Measurements from ENCODE around the gene FGD3.

DNA sequence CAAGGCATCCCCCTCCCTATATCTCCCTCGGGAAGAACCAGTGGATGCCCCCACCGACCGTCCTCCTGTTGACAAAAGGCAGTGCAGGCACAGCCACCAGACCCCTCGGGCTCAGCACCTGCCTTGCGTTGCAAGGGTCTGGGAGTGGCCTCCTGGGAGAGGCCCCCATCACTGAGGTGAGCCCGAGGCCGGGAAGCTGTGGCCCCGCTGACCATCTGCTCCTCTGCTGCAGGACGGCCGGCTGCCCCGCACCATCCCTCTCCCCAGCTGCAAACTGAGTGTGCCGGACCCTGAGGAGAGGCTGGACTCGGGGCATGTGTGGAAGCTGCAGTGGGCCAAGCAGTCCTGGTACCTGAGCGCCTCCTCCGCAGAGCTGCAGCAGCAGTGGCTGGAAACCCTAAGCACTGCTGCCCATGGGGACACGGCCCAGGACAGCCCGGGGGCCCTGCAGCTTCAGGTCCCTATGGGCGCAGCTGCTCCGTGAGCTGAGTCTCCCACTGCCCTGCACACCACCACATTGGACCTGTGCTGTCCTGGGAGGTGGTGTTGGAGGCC, 87.9 kb downstream of the FGD3 start:
- TF ChIP-seq, protein P1, sequence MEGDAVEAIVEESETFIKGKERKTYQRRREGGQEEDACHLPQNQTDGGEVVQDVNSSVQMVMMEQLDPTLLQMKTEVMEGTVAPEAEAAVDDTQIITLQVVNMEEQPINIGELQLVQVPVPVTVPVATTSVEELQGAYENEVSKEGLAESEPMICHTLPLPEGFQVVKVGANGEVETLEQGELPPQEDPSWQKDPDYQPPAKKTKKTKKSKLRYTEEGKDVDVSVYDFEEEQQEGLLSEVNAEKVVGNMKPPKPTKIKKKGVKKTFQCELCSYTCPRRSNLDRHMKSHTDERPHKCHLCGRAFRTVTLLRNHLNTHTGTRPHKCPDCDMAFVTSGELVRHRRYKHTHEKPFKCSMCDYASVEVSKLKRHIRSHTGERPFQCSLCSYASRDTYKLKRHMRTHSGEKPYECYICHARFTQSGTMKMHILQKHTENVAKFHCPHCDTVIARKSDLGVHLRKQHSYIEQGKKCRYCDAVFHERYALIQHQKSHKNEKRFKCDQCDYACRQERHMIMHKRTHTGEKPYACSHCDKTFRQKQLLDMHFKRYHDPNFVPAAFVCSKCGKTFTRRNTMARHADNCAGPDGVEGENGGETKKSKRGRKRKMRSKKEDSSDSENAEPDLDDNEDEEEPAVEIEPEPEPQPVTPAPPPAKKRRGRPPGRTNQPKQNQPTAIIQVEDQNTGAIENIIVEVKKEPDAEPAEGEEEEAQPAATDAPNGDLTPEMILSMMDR (IDR thresholded peaks at IDR 0.05) = no peak
- TF ChIP-seq HOXA7 (CRISPR knock-in tag; IDR thresholded peaks at IDR 0.05) = no peak
- no peak for TF ChIP-seq HDAC2 (IDR thresholded peaks at IDR 0.05)
- TF ChIP-seq, protein P2, sequence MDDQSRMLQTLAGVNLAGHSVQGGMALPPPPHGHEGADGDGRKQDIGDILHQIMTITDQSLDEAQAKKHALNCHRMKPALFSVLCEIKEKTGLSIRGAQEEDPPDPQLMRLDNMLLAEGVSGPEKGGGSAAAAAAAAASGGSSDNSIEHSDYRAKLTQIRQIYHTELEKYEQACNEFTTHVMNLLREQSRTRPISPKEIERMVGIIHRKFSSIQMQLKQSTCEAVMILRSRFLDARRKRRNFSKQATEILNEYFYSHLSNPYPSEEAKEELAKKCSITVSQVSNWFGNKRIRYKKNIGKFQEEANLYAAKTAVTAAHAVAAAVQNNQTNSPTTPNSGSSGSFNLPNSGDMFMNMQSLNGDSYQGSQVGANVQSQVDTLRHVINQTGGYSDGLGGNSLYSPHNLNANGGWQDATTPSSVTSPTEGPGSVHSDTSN (IDR thresholded peaks at IDR 0.05) = no peak
- TF ChIP-seq POLR2A (IDR thresholded peaks at IDR 0.05; ENCODE audit: low read length) = no peak
- TF ChIP-seq, protein P3, sequence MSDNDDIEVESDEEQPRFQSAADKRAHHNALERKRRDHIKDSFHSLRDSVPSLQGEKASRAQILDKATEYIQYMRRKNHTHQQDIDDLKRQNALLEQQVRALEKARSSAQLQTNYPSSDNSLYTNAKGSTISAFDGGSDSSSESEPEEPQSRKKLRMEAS (IDR thresholded peaks at IDR 0.05) = no peak
- no peak for TF ChIP-seq ZFP36 (IDR thresholded peaks at IDR 0.05; ENCODE audit: borderline replicate concordance, partially characterized antibody)
- TF ChIP-seq TP53 (CRISPR knock-in tag; IDR thresholded peaks at IDR 0.05) = no peak
- TF ChIP-seq, protein P4, sequence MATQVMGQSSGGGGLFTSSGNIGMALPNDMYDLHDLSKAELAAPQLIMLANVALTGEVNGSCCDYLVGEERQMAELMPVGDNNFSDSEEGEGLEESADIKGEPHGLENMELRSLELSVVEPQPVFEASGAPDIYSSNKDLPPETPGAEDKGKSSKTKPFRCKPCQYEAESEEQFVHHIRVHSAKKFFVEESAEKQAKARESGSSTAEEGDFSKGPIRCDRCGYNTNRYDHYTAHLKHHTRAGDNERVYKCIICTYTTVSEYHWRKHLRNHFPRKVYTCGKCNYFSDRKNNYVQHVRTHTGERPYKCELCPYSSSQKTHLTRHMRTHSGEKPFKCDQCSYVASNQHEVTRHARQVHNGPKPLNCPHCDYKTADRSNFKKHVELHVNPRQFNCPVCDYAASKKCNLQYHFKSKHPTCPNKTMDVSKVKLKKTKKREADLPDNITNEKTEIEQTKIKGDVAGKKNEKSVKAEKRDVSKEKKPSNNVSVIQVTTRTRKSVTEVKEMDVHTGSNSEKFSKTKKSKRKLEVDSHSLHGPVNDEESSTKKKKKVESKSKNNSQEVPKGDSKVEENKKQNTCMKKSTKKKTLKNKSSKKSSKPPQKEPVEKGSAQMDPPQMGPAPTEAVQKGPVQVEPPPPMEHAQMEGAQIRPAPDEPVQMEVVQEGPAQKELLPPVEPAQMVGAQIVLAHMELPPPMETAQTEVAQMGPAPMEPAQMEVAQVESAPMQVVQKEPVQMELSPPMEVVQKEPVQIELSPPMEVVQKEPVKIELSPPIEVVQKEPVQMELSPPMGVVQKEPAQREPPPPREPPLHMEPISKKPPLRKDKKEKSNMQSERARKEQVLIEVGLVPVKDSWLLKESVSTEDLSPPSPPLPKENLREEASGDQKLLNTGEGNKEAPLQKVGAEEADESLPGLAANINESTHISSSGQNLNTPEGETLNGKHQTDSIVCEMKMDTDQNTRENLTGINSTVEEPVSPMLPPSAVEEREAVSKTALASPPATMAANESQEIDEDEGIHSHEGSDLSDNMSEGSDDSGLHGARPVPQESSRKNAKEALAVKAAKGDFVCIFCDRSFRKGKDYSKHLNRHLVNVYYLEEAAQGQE (IDR thresholded peaks at IDR 0.05) = no peak
- no peak for TF ChIP-seq FOXS1 (CRISPR knock-in tag; IDR thresholded peaks at IDR 0.05)
- TF ChIP-seq KDM1A (IDR thresholded peaks at IDR 0.05; ENCODE audit: low read depth) = no peak
- TF ChIP-seq RARB (CRISPR knock-in tag; IDR thresholded peaks at IDR 0.05) = no peak

Data from A549 (cell line).